Ovary (tissue), 3 donors: ENCODE data around the gene GGT6.

Experiments used
- POLR2A ChIP-seq: fragments of 450-650 bp; IDR thresholded peaks from one replicate; pipeline ENCODE4 v1.6.1; 2017; ENCODE audit warnings: antibody characterized with exemption, mild to moderate bottlenecking, moderate library complexity
- TF ChIP-seq, protein P1 (sequence below), 3 donors: fragments of 450-650 bp in 2 of 3; fragments of 200-600 bp in 1 of 3; IDR thresholded peaks; one replicate each; pipeline versions ENCODE4 v1.5.1 to v1.8.0; 2016 to 2022; ENCODE audit warnings: antibody characterized with exemption in 3 of 3, mild to moderate bottlenecking in 1 of 3
- donor health status: DM: no; HTN: no; CAD: no.

DNA sequence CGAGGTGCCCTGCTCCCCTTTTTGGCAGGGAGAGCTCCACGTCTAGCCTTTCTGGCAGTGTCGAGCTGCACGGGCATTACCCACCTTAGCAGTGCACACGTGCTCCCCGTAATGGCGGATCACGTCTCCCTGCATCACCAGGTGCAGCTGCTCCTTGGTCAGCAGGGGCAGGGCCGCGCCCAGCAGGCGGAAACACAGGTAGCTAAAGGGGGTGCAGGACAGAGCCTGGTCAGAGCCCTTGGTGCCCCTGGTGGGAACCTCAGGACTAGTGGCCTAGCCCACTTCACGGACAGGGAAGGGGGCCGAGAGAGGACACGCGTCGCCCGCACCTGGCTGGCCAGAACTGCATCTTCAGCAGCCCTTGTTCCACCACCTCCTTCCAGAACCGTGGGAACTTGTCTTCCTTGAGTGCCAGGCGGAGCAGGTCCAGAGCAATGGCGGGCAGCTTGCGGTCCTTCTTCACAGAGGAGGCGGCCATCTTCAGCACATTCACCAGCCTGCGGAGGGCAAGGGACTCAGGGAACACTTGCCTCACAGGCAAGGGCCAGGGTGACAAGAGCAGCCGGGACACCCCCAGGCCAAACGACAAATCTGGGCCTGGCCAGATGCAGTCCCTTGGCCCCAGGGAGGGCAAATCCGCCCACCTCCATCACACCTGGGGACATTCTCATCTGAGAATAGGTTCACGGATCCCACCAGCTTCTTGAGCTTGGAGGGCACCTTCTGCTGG lies 8.4 kb downstream of the GGT6 start:
- TF ChIP-seq, protein P1, sequence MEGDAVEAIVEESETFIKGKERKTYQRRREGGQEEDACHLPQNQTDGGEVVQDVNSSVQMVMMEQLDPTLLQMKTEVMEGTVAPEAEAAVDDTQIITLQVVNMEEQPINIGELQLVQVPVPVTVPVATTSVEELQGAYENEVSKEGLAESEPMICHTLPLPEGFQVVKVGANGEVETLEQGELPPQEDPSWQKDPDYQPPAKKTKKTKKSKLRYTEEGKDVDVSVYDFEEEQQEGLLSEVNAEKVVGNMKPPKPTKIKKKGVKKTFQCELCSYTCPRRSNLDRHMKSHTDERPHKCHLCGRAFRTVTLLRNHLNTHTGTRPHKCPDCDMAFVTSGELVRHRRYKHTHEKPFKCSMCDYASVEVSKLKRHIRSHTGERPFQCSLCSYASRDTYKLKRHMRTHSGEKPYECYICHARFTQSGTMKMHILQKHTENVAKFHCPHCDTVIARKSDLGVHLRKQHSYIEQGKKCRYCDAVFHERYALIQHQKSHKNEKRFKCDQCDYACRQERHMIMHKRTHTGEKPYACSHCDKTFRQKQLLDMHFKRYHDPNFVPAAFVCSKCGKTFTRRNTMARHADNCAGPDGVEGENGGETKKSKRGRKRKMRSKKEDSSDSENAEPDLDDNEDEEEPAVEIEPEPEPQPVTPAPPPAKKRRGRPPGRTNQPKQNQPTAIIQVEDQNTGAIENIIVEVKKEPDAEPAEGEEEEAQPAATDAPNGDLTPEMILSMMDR (IDR thresholded peaks at IDR 0.05) = no peak
- TF ChIP-seq POLR2A = no peak
